UCSD-AML1 (cell line): ENCODE results near the gene DGCR8.

Experiments used
- DNase-seq: peaks from one replicate; lab custom pipeline; 2025; ENCODE audit not compliant: unreplicated experiment; lab: John Stamatoyannopoulos, UW

Gene DGCR8

GRCh38 chr22:20135806-20136602 lies 56.0 kb downstream of the DGCR8 start:
- no peak for DNase-seq

GRCh38 chr22:20136603-20136873 lies 56.5 kb downstream of the DGCR8 start:
- no peak for DNase-seq

GRCh38 chr22:20137113-20137512 lies 57.1 kb downstream of the DGCR8 start:
- no peak for DNase-seq

- DNase-seq = peak; percentile 47
Measured at GRCh38 chr22:20137671-20138416, 57.8 kb downstream of the DGCR8 start.

GRCh38 chr22:20138417-20138738 lies 58.3 kb downstream of the DGCR8 start:
- no peak for DNase-seq

GRCh38 chr22:20138868-20139267 lies 58.8 kb downstream of the DGCR8 start:
- DNase-seq = no peak

GRCh38 chr22:20139391-20140106 lies 59.5 kb downstream of the DGCR8 start:
- DNase-seq = no peak

GRCh38 chr22:20140107-20140445 lies 60.0 kb downstream of the DGCR8 start:
- DNase-seq = no peak

GRCh38 chr22:20140521-20140964 lies 60.5 kb downstream of the DGCR8 start:
- no peak for DNase-seq

- no peak for DNase-seq
Measured at GRCh38 chr22:20141186-20142077, 61.4 kb downstream of the DGCR8 start.

- no peak for DNase-seq
Measured at GRCh38 chr22:20142711-20143621, 62.9 kb downstream of the DGCR8 start.

- DNase-seq = no peak
Measured at GRCh38 chr22:20143883-20144665, 64.0 kb downstream of the DGCR8 start.

GRCh38 chr22:20145206-20145831 lies 65.3 kb downstream of the DGCR8 start:
- no peak for DNase-seq

- no peak for DNase-seq
Measured at GRCh38 chr22:20145832-20146223, 65.8 kb downstream of the DGCR8 start.

- no peak for DNase-seq
Measured at GRCh38 chr22:20146777-20147176, 66.7 kb downstream of the DGCR8 start.

GRCh38 chr22:20147237-20147988 lies 67.4 kb downstream of the DGCR8 start:
- no peak for DNase-seq

GRCh38 chr22:20148414-20148813 lies 68.4 kb downstream of the DGCR8 start:
- no peak for DNase-seq
